SH-SY5Y (cell line): Measurements from ENCODE around the gene DYNLL1.

ENCODE experiments used
- GATA2 ChIP-seq: IDR thresholded peaks from 2 replicates; pipeline ENCODE4 v1.6.1; 2011; ENCODE audit warnings: mild to moderate bottlenecking, low read depth, low read length
- GATA3 ChIP-seq: IDR thresholded peaks from 2 replicates; pipeline ENCODE4 v1.6.1; 2011; ENCODE audit warnings: low read depth, mild to moderate bottlenecking, low read length, moderate library complexity

- no peak for TF ChIP-seq GATA3
- TF ChIP-seq GATA2, result no peak
Measured at GRCh38 chr12:120479458-120479857, 16.5 kb upstream of the DYNLL1 start.
